Sigmoid colon (tissue), 7 donors: ENCODE results near the gene N4BP2. TPM values are rescaled to one million over a fixed set of nuclear protein-coding genes. Genes with fewer than 3 reads are reported as not detected.

Experiments used
- DNase-seq: peaks from one replicate; pipeline ENCODE4 v3.0.0-alpha.2; 2019
- H3K27ac ChIP-seq, 4 donors: fragments of 200-600 bp; sonication (generic); one replicate each; pipeline ENCODE4 v1.5.1; 2016 to 2019; ENCODE audit warnings: mild to moderate bottlenecking in 1 of 4
- H3K27me3 ChIP-seq, 3 donors: fragments of 200-600 bp; sonication (generic); one replicate each; pipeline ENCODE4 v1.5.1; 2019; ENCODE audit warnings: mild to moderate bottlenecking in 1 of 3
- H3K36me3 ChIP-seq, 4 donors: fragments of 200-600 bp; sonication (generic); one replicate each; pipeline ENCODE4 v1.5.1; 2016 to 2019
- H3K4me1 ChIP-seq, 4 donors: fragments of 200-600 bp; sonication (generic); one replicate each; pipeline ENCODE4 v1.5.1; 2017 to 2019
- H3K4me3 ChIP-seq, 4 donors: fragments of 200-600 bp; sonication (generic); one replicate each; pipeline ENCODE4 v1.5.1; 2017 to 2019; ENCODE audit warnings: mild to moderate bottlenecking in 2 of 4, moderate library complexity in 1 of 4
- H3K9me3 ChIP-seq, 4 donors: fragments of 200-600 bp in 3 of 4; sonication (generic) in 3 of 4; one replicate each; pipeline versions ENCODE4 v1.5.1 to v1.6.1; 2013 to 2019
- EP300 ChIP-seq, 4 donors: sonication (generic); formaldehyde crosslinking; IDR thresholded peaks; one replicate each; pipeline ENCODE4 v1.6.1; 2017; ENCODE audit warnings: antibody characterized with exemption in 4 of 4
- POLR2A ChIP-seq, 2 donors: fragments of 450-650 bp; IDR thresholded peaks; one replicate each; pipeline ENCODE4 v1.6.1; 2016; ENCODE audit warnings: antibody characterized with exemption in 2 of 2, mild to moderate bottlenecking in 2 of 2, moderate library complexity in 2 of 2
- POLR2AphosphoS5 ChIP-seq, 4 donors: sonication (generic); formaldehyde crosslinking; IDR thresholded peaks; one replicate each; pipeline ENCODE4 v1.6.1; 2017; ENCODE audit warnings: antibody characterized with exemption in 4 of 4
- WGBS, 2 donors: extraction: QIAGEN DNeasy Blood & Tissue Kit; methylation state at CpG; one replicate each; pipeline ENCODE4 v1.1.7; 2013; 5-methylcytosine and 5-hydroxymethylcytosine counted together
- intact Hi-C: fragments of 100-400 bp; cut with DNase I; formaldehyde crosslinking; loops from one replicate; pipeline ENCODE4 v1.15.1; 2023
- polyA plus RNA-seq, 3 donors: library from polyadenylated mRNA; stranded (reverse); fragments of 200-250 nt; gene quantifications; one replicate each; pipeline ENCODE4 v1.2.3, GENCODE V29; 2013
- total RNA-seq, 4 donors: library from RNA; depleted of rRNA; stranded (reverse); fragments of >200 nt; gene quantifications; one replicate each; pipeline ENCODE4 v1.1.0, GENCODE V29; 2016
- TF ChIP-seq, protein P1 (sequence below), 4 experiments: fragments of 450-650 bp in 3 of 4; fragments of 200-600 bp in 1 of 4; IDR thresholded peaks; one replicate each; pipeline ENCODE4 v1.5.1; 2016 to 2019; ENCODE audit warnings: antibody characterized with exemption in 4 of 4, mild to moderate bottlenecking in 3 of 4, moderate library complexity in 2 of 4
- donor health status: healthy with polysubstance abuse.
- donor health status: Bipolar disorder and iron deficiency.
- donor health status: healthy.

The N4BP2 gene
- total and polyA plus RNA-seq, 7 donors, result 1.4 to 11.9 (median 7.9) TPM

- DNase-seq, result no peak
- Histone ChIP-seq H3K27me3 (peaks cover 0 to 4% (median 0%) of the 10 kb centered on the region in 3 donors), H3K4me1 (no peaks in the 10 kb centered on the region), H3K9me3 (no peaks in the 10 kb centered on the region), H3K4me3 (no peak overlapping the region), H3K36me3 (no peaks in the 10 kb centered on the region), H3K27ac (no peak overlapping the region)
- intact Hi-C loops, result no loop called here
- WGBS, 2 donors, result 67 to 73% methylated on average over 4 of the region's 4 CpGs
- TF ChIP-seq, protein P1, sequence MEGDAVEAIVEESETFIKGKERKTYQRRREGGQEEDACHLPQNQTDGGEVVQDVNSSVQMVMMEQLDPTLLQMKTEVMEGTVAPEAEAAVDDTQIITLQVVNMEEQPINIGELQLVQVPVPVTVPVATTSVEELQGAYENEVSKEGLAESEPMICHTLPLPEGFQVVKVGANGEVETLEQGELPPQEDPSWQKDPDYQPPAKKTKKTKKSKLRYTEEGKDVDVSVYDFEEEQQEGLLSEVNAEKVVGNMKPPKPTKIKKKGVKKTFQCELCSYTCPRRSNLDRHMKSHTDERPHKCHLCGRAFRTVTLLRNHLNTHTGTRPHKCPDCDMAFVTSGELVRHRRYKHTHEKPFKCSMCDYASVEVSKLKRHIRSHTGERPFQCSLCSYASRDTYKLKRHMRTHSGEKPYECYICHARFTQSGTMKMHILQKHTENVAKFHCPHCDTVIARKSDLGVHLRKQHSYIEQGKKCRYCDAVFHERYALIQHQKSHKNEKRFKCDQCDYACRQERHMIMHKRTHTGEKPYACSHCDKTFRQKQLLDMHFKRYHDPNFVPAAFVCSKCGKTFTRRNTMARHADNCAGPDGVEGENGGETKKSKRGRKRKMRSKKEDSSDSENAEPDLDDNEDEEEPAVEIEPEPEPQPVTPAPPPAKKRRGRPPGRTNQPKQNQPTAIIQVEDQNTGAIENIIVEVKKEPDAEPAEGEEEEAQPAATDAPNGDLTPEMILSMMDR (IDR thresholded peaks at IDR 0.05), result no peak
- TF ChIP-seq POLR2A (IDR thresholded peaks at IDR 0.05), result no peak
- TF ChIP-seq EP300 (IDR thresholded peaks at IDR 0.05), result no peak
- no peak for TF ChIP-seq POLR2AphosphoS5 (IDR thresholded peaks at IDR 0.05)
These were observed 125.4 kb downstream of the N4BP2 start for GRCh38 chr4:40182001-40182400.

DNA sequence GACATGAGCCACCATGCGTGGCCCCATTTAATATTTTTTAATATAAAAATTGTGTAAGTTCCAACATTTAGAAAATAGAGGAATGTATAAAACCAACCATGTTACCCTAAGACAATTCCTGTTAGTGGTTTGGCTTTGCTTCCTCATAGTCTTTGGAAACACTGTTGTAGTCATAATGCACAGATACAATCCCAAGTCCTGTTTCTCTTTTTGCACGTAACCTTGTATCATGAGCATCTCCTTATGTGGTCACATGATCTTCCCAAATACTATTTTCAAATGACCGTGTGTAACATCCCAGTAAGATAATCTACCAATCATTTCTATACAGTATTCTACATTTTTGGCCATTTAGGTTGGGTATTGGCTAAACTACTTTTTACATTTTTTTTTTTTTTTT, 126.3 kb downstream of the N4BP2 start:
- 88 to 92% methylated on average over 3 of the region's 3 CpGs for WGBS, 2 donors
- TF ChIP-seq POLR2A (IDR thresholded peaks at IDR 0.05), result no peak
- TF ChIP-seq EP300 (IDR thresholded peaks at IDR 0.05), result no peak
- TF ChIP-seq, protein P1 (IDR thresholded peaks at IDR 0.05), result no peak
- no peak for TF ChIP-seq POLR2AphosphoS5 (IDR thresholded peaks at IDR 0.05)
- H3K4me1 ChIP-seq, result no peaks in the 10 kb centered on the region
- H3K27ac ChIP-seq, result no peak overlapping the region
- DNase-seq, result no peak
- no peaks in the 10 kb centered on the region for H3K9me3 ChIP-seq
- H3K4me3 ChIP-seq, result no peak overlapping the region
- H3K36me3 ChIP-seq, result no peaks in the 10 kb centered on the region
- H3K27me3 ChIP-seq, result peaks cover 0 to 4% (median 0%) of the 10 kb centered on the region in 3 donors
- intact Hi-C loops, result no loop called here

DNA sequence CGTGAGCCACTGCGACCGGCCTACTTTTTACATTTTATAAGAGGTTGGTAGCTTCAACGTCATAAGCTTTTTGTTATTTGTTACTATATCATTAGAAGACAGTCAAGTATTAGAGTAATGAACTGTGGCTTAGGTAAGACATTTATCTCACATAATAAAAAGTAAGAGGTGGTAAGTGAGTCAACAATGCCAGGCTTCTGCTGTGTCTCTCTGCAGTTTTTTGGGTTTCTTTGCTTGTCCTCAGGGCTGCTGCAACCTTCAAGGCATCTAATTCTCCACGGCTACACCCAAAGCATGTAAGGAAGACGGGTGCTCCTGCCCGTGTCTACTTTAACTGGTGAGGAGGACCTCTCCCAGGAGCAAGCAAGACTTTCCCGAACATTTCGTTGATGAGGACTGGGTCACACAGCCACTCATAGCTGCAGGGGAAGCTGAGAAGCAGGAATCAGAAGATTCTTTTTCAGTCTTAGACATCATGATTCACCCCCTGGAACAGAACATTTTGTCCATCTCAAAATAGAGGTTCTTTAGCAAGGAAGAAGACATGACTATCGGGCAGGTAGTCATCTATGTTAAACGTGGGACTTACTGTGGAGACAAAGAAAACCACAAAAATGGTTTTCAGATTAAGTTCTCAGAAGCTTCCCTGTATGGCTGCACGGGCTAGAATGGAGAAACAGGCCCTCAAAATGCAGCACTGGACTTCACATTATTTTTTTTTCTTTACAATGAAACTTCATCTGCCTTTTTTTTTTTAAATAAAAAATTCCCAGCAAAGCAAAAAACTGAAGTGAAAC, 127.2 kb downstream of the N4BP2 start:
- H3K4me1 ChIP-seq, result no peaks in the 10 kb centered on the region
- no peak overlapping the region for H3K4me3 ChIP-seq
- no peak for DNase-seq
- WGBS, 2 donors, result 80 to 86% methylated on average over 12 of the region's 12 CpGs
- no peaks in the 10 kb centered on the region for H3K9me3 ChIP-seq
- intact Hi-C loops, result no loop called here
- no peak for TF ChIP-seq EP300 (IDR thresholded peaks at IDR 0.05)
- TF ChIP-seq, protein P1 (IDR thresholded peaks at IDR 0.05), result no peak
- peaks cover 0 to 4% (median 0%) of the 10 kb centered on the region in 3 donors for H3K27me3 ChIP-seq
- no peaks in the 10 kb centered on the region for H3K36me3 ChIP-seq
- no peak overlapping the region for H3K27ac ChIP-seq

DNA sequence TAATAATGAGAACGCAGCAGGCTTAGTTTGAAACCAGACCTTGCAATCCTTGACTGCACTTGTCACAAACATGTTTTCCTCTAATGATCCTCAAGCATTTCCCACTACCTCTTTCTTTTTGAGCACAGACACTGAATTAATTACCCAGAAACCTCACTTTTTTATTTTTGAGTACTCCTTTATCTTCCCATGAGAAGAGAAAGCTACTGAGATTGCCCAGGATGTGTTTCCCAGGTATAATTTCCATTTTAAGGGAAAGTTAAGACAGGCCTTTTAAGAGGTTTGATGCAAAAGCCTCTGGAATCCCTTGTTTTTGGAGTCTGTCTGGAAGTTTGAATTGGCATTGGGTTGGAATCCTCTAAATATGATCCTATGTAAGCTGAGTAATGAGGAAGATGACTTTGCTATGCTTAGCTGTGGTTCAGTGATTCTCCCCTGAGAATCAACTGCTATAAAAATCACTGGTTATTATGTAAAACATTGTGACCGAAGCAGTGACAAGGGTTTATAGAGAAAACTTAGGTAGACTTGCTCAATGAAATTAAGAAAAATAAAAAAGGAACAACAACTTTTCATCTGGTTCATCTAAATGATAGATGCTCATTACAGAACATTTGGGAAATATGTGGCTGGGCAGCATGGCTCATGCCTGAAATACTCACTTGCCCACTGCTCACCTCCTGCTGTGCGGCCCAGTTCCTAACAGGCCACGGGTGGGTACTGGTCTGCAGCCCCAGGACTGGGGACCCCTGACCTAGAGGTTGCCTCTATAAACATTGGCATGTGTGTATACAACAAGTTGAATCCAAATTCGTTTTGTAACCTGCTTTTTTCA, 129.4 kb downstream of the N4BP2 start:
- no peak for DNase-seq
- intact Hi-C loops, result no loop called here
- Histone ChIP-seq H3K9me3 (no peaks in the 10 kb centered on the region), H3K36me3 (no peaks in the 10 kb centered on the region), H3K27me3 (peaks cover 0 to 4% (median 0%) of the 10 kb centered on the region in 3 donors), H3K27ac (no peak overlapping the region), H3K4me3 (no peak overlapping the region), H3K4me1 (no peaks in the 10 kb centered on the region)
- no peak for TF ChIP-seq EP300 (IDR thresholded peaks at IDR 0.05)
- no peak for TF ChIP-seq POLR2AphosphoS5 (IDR thresholded peaks at IDR 0.05)
- WGBS, 2 donors, result 73 to 82% methylated on average over 5 of the region's 5 CpGs

DNA sequence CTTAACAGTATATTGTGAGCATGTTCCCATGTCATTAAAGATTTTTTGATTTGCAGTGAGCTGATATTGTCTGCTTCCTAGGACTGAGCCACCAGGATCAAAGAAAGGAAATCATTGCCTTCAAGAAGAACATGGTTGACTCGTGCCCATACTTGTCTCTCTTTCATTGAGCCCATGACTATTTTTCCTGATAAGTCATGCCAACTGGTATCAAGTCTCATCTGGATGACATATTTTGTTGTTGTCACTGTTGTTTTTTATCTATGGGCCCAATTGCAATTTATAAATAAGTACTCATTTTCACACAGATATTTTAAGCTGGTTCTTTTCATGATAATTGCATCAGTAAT, 130.0 kb downstream of the N4BP2 start:
- TF ChIP-seq, protein P1 (IDR thresholded peaks at IDR 0.05), result no peak
- no peak for TF ChIP-seq POLR2AphosphoS5 (IDR thresholded peaks at IDR 0.05)
- TF ChIP-seq POLR2A (IDR thresholded peaks at IDR 0.05), result no peak
- TF ChIP-seq EP300 (IDR thresholded peaks at IDR 0.05), result no peak
- no peaks in the 10 kb centered on the region for H3K4me1 ChIP-seq
- no peak for DNase-seq
- peaks cover 0 to 4% (median 0%) of the 10 kb centered on the region in 3 donors for H3K27me3 ChIP-seq
- intact Hi-C loops, result no loop called here
- H3K27ac ChIP-seq, result no peak overlapping the region
- 71 to 79% methylated on average over 1 of the region's 1 CpG for WGBS, 2 donors
- H3K36me3 ChIP-seq, result no peaks in the 10 kb centered on the region
- no peak overlapping the region for H3K4me3 ChIP-seq
- no peaks in the 10 kb centered on the region for H3K9me3 ChIP-seq
